NCI-H748 treated with DMSO at 0.1 percent for 48 hours (cell line): ENCODE measurements around the gene WNT6.
A peak's percentile ranks its signal among the peaks of the same experiment; 100 is the strongest.

Experiments used
- DNase-seq: peaks from one replicate; lab custom pipeline; 2025; lab: John Stamatoyannopoulos, UW

Gene WNT6

DNA sequence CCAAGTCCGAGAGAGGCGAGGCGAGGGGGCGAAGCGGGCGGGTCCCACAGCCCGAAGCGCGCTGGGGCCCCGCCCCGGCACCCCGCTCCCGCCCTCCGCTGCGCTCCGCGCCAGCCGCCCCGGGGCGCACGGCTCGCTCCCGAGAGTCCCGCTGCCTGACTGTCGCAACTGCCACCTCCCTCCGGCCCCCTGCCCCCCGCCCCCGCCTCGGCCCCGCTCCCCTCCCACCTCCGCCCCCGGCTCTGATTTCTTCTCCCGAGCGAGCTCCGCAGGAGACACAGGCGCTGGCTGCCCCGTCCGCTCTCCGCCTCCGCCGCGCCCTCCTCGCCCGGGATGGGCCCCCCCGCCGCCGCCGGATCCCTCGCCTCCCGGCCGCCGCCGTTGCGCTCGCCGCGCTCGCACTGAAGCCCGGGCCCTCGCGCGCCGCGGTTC, at the start of gene WNT6:
Gene WNT6, plus strand, starts transcription at position 250 of the 432 bp plus-strand sequence. CDS start 233 bp downstream, outside the sequence.
- DNase-seq: no peak

DNA sequence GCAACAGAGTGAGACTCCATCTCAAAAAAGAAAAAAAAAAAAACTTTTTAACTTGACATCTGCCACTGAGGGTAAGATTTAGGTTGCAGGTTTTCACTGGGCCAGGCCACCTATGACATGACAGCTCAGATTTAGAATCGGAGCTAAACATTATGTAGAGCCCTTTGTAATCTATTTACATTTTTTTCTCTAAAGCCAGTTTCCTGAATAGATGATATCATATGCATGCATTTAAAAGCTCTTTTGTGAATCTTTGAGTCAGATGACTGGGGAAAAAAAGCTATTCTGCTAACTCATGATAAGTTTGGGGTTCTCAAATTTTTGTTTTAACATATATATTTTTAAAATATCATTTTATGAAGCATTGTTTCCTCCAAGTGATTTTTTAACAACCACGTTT, 49.3 kb upstream of the WNT6 start:
- no peak for DNase-seq

DNA sequence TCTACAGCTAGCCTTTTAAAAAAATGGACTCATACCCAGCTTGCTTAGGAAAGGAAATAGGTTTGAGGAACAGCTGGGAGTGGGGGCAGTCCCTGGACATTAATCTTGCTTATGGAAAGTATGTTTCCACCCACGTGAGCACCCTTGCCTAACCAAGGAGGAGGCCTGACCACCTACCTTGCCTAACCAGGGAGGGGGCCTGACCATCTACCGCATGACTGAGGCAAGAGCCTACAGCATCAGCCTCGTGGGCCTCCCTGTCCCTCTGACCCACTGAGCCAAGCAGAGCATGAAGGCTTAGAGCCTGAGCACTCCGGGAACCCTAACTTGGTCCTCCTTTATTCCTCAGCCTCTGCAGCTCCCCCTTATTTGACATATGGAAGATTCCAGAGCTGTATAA, 48.2 kb upstream of the WNT6 start:
- DNase-seq: no peak

DNA sequence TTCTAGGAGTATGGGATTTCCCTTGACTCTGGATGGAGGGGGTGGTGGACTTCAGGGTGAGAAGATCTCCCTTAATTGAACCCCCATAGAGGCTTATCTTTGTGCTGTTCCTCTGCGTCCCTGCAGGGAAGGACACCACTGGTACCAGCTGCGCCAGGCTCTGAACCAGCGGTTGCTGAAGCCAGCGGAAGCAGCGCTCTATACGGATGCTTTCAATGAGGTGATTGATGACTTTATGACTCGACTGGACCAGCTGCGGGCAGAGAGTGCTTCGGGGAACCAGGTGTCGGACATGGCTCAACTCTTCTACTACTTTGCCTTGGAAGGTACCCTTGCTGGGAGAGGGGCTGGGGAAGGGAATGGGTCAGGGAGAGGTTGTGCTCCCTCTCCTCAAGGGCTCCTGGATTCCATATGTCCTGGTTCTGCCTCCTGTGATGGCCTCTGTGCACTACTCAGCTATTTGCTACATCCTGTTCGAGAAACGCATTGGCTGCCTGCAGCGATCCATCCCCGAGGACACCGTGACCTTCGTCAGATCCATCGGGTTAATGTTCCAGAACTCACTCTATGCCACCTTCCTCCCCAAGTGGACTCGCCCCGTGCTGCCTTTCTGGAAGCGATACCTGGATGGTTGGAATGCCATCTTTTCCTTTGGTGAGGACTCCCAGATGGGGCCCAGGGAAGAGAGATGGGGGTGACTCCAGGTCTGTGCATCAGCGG, 47.3 kb upstream of the WNT6 start:
- DNase-seq: no peak

DNA sequence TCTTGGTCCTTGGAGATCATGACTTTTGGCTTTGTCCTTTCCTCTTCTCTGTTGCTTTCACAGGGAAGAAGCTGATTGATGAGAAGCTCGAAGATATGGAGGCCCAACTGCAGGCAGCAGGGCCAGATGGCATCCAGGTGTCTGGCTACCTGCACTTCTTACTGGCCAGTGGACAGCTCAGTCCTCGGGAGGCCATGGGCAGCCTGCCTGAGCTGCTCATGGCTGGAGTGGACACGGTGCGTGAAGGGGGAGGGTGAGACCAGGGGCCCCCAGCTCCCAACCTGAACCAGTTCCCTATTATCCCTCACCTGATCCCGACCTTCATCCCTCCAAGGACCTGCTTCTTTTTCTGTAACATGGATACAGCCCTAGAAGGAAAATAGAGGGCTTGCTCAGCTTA, 46.7 kb upstream of the WNT6 start:
- DNase-seq: no peak

DNA sequence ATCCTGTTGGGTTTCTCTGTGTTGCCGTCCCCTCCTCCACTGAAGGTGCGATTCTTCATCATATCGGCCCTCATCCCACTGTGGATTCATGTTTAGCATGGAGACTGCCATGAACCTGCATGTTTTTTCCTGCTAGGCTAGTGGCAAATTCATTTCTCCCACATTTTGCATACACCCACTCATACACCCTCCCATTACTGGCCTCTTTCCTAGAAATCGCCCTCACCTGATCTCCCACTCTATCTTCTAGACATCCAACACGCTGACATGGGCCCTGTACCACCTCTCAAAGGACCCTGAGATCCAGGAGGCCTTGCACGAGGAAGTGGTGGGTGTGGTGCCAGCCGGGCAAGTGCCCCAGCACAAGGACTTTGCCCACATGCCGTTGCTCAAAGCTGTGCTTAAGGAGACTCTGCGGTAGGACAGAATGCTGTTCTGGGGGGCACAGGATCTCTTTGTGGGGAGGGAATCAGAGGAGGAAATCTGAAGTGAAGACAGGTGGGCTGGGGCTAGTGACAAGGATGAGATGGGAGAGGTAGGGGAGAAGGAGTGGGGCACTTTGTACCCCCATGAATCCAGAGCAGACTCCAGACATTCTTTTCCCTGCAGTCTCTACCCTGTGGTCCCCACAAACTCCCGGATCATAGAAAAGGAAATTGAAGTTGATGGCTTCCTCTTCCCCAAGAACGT, 45.7 kb upstream of the WNT6 start:
- no peak for DNase-seq

DNA sequence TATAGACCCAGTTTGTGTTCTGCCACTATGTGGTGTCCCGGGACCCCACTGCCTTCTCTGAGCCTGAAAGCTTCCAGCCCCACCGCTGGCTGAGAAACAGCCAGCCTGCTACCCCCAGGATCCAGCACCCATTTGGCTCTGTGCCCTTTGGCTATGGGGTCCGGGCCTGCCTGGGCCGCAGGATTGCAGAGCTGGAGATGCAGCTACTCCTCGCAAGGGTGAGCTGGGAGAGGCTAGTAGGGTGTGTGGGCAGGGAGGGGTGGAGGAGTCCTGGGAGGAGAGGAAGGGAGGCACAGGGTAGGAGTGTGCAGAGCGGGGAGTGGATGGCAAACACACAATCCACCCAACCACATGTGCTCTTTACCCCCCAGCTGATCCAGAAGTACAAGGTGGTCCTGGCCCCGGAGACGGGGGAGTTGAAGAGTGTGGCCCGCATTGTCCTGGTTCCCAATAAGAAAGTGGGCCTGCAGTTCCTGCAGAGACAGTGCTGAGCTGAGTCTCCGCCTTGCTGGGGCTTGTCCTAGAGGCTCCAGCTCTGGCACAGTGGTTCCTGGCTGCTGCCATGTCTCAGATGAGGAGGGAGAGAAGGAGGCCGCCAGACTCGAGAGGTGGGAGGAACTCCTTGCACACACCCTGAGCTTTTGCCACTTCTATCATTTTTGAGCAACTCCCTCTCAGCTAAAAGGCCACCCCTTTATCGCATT, 44.9 kb upstream of the WNT6 start:
- DNase-seq: no peak

DNA sequence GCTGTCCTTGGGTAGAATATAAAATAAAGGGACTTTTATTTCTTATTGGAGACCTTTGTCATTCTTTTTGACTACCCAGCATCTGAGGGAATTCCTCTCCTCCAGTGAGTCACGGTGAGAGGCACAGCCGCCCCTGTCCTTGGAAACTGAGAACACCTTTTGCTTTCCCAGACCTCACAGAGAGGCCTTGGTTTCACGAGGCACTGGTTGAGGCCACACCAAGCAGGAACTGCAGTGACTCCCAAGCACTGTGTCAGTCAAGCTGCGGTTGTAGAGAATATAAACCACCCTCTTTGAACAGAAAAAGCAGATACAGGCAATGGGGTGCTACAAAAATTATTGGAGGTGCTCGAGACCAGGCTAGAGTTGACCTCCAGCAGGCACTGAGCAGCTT, 44.4 kb upstream of the WNT6 start:
- DNase-seq: no peak

DNA sequence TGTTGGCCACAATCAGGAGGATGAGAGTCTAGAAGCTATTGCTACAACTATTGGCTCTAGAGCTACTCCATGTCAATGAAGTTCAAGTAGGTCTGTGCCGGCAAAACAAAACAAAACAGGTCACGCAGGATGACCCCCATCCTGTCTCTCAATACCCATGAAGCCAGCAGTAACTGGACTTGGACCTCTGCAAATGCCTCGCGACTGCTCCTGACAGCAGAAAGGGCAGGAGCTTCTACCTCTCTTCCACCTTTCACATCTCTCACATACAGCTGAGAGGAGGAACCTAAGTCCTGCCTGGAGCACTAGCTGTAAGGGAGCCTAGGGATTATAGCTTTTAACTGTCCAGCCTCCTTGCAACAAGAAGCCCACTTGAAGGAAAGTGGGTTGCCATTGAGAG, 44.0 kb upstream of the WNT6 start:
- DNase-seq: no peak

DNA sequence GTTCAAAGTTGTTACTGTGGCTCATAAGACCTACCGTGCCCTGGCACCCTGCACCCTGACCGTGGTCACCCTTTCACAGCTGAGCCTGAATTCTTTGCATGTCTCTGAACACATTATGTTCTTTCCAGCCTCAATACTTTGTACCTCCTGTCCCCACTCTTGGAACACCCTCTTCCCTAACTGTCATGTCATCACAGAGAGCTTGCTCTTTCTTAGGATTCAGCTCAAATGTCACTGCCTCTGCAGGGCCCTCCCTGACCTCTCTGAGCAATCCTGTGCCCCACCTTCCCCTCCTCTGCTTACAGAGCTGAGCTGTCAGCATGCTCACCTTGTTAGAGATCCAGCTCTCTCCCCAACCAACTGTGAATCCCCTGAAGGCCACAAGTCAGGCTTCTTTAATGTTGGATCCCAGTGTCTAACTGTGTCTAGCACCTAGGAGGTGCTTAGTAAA, 43.0 kb upstream of the WNT6 start:
- no peak for DNase-seq

DNA sequence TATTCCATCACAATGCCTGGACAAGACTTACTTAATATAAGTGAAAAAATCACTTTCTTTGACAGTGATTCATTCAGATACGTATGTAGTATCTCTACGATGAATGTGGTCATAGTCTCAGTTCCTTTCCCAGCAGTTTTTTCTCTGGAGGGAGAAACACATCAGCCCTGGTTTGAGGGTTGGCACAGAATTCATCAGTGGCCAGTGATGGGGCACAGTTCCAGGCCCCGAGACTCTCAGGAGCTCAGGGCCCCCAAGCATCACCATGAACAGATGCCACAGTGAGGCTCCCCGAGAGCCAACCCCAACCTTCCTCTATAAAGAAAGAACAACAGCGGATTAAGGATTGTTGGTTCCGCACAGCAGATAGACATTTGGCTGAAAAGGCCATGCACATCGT, 40.5 kb upstream of the WNT6 start:
- no peak for DNase-seq

DNA sequence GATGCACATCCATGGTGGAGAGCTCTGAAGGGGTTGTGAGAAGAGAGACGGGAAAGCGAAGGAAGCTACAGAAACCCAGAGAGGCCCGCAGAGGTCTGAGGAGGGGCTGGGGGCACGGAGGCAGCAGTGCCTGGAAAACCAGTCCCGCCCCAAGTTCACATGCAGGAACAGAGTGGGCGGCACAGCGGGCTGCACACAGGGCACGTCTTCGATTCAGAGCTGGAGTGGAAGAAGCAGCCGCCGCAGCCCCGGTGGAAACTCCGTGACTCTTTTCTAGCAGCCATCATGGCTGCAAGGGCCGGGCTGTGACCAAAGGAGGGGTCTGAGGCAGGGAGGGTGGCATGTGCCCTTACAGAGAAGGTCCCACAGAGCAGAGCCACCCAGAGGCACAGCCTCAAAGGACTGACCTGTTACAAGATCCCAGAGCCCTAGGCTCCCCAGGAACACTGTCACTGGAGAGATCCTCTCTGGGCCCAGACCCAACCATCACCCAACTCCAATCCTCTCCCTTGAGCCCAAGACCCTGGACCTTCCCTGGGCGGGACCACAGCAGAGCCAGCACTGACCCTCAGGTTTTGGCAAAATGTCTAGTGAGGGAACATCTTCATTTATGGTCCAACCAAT, 38.7 kb upstream of the WNT6 start:
- no peak for DNase-seq

DNA sequence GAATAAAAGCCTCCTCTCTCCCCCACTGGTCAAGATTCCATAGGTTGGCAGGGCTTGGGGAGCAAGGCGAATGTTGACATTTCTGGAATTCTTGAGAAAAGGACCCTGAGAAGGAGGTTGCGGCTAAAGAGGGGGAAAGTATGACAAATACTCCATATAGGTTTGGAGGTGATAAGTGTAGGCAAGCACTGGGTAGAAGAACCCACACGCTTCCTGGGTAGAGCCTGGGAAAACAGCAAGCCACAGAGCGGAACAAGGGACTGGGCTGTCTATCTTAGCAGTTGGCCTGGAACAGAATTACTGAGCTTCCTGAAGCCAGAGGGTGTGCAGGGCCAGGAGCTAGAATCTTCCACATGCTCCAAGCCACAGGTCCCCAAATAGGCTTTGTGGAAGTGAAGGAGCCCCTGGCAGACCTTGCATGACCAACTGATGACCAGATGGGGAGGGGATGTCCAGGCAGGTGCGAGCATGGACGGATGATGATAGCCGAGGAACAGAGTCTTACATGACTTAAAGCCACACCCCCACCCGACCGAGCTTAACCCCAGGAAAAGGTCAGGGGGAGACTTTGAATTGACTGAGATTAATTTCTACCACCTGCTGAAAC, 37.9 kb upstream of the WNT6 start:
- no peak for DNase-seq

DNA sequence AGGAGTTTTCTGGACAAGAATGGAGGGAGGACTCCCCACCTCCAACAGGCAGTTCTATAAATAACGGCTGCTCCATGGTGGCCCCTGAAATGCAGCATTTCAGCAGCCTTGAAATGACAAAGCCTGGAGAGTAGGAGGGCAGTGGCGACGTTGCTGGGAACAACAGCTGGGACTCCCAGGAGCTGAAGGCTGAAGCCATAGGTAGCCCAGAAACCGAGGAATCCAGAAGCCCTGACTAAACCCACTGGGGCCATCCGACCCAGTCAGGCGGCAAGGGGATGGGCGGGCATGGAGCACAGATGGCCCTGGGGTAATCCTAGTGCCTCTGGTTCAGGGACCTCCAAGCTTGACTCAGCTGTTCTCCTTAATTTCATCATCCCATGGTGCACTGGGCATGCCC, 37.0 kb upstream of the WNT6 start:
- no peak for DNase-seq

DNA sequence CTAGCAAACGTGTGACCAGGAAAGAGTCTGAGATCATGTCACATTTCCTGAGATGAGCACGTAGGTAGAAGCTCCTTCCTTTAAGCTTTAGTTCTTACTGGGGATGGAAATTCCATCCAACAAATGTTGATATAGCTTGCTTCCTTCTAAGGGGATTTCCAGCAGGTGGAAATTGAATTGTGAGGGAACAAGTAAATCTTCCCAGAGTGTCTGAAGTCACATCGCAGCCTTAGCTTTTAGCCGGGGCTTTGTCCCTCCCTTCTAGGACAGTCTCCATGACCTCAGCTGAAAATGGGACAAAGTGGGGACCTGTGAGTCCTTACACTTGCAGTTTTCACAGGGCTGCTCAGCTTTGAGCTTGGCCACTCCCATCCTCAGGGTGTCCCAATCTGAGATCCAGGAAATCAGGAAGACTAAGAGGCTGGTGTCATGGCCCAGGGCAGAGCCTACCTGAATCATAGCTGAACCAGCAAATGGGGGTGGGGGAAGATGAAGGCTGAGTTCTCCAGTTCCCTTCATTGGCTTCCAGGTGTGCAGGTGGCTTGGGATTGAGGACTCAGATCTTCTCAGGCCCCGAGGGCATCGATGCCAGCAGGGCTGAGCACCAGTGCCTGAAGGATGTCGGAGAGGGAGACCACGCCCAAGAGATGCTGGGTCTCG, 36.3 kb upstream of the WNT6 start:
- DNase-seq: no peak

DNA sequence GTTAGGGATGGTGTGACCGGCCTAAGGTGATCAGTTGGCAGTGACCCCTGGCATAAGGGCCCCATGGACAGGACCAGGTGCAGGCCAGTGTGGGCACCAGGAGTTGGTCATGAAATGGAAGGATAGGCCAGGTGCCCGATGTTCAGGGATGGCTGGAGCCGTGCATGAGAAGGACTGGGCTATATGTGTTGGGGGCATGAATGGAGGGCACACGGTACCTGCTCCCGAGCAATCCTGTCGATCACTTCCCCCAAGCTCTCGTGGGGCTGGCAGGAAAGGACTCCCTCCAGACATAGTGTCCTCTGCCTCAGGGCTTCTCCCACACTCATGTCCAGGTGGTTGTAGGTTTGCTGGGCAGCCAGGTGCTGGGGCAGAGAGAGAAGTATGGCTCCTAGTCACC, 35.6 kb upstream of the WNT6 start:
- no peak for DNase-seq

DNA sequence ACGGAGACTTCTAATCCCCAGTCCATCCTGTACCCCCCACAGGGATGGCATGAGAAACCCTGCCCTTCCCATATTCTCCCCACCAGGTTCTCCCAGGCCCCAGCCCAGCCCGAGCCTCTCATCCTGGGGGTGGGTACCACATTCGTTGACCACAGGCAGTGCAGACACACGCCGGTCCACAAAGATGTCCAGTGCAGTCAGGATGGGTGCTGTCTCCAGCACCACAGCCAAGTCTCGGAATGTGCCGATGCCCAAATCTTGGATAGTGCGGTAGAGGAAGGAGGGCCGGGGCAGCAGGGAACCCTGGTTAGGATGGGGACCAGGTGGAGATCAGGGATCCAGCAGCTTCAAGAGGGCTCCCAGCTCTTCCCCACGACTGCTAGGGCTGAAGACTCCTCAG, 32.8 kb upstream of the WNT6 start:
- DNase-seq: no peak

DNA sequence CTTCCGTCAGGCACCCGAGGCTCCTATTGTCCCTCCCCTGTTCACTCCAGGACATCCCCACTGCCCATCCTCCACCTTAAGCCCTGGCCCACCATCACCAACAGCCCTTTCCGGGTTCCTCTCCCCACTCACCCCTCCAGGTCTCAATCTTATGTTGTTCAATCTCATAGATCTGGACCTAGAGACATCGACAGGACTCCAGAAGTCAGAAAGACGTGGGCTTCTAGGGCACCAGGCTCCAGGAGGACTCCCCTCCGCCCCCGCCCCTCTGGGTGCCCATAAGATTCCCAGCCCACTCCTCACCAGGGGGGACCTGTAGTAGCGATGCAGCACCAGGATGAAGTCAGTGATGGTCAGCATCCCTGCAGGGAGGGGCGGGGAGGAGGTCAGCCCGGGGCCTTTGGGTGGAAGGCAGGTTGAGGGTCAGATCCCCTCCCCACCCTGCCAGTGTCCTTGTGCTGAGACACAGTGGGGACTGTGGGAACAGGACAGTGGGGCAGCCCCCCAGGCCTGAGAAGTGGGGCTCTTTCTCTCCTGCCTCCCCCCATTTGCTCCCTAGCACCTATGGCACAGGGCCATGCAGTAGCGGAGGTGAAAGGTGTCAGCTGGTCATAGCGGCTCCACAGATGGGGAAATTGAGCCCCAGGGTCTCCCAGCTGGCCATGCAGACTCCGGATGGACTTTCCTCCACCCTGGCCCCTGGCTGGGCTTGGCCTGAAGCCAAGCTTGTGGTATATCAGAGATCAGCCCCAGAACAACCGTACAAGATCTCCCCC, 31.7 kb upstream of the WNT6 start:
- no peak for DNase-seq

DNA sequence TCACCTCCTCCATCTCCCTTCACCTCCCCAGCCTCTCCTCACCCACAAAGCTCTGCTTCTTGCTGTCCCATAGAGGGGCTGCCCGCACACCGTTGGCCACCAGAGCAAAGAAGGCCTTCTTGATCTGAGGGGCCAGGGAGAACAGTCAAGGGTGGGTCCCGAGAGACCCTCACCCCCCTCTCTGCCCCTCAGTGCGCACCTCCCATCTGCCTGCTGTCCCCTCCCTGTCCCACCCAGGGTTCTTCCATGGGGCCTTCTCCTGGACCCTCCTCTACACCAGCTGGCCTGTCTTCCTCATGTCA, 31.2 kb upstream of the WNT6 start:
- no peak for DNase-seq

DNA sequence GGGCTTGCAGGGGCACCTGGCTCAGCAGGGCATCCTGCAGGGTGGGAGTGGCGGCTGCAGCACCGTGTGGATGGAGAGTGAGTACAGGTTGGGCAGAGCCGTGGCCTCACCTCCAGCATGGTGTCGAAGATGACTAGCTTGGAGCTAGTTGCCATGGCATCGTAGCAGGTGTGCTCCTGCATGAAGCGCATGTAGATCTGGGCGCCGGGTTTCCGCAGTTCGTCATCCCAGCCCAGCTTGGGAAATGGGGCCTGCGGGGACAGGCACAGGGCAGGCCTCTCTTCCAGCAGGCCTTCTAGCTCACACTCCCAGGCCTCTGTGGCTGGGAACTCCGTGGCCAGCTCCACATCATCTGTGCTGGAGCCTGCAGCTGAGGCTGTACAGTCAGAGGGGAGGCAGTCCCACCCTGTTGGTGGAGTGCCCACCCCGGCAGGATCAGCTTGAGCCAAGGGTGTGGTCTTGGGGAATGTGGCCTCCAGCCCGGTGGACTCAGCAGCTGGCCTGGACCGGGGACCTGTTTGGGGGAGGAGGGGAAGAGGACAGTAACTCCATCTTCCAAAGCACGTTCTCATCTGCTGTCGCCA, 29.6 kb upstream of the WNT6 start:
- DNase-seq: peak; percentile 31
